H9 (cell line): Measurements from ENCODE around the gene ELP1. TPM values are rescaled to one million over a fixed set of nuclear protein-coding genes. Genes with fewer than 3 reads are reported as not detected.

Experiments
- DNase-seq: peaks from one replicate; pipeline ENCODE4 v3.0.0-alpha.2; 2017
- H2AFZ ChIP-seq: one replicate; pipeline ENCODE4 v1.6.1; 2013; ENCODE audit warnings: mild to moderate bottlenecking, low read length, control low read depth, moderate library complexity
- H2AK5ac ChIP-seq: 2 replicates; pipeline ENCODE4 v1.6.1; 2013; ENCODE audit warnings: low read length, control low read depth, mixed read lengths; ENCODE audit not compliant: insufficient read length
- H2BK120ac ChIP-seq: one replicate; pipeline ENCODE4 v1.6.1; 2013; ENCODE audit warnings: low read depth, mild to moderate bottlenecking, low read length, control low read depth, inconsistent platforms; ENCODE audit not compliant: poor library complexity, severe bottlenecking
- H2BK12ac ChIP-seq: 2 replicates; pipeline ENCODE4 v1.6.1; 2013; ENCODE audit warnings: low read length, control low read depth, mixed read lengths, low read depth; ENCODE audit not compliant: insufficient read length
- H2BK15ac ChIP-seq: 2 replicates; pipeline ENCODE4 v1.6.1; 2013; ENCODE audit warnings: low read depth, low read length, control low read depth
- H2BK20ac ChIP-seq: one replicate; pipeline ENCODE4 v1.6.1; 2013; ENCODE audit warnings: low read depth, mild to moderate bottlenecking, low read length, control low read depth, inconsistent platforms; ENCODE audit not compliant: poor library complexity, severe bottlenecking
- H2BK5ac ChIP-seq: 2 replicates; pipeline ENCODE4 v1.6.1; 2013; ENCODE audit warnings: low read length, control low read depth, mixed read lengths; ENCODE audit not compliant: insufficient read length
- H3K14ac ChIP-seq: 2 replicates; pipeline ENCODE4 v1.6.1; 2013; ENCODE audit warnings: low read length, control low read depth; ENCODE audit not compliant: insufficient read depth
- H3K18ac ChIP-seq: 2 replicates; pipeline ENCODE4 v1.6.1; 2013; ENCODE audit warnings: low read depth, mild to moderate bottlenecking, mixed read lengths, low read length, control low read depth; ENCODE audit not compliant: insufficient read length
- H3K23ac ChIP-seq: 2 replicates; pipeline ENCODE4 v1.6.1; 2013; ENCODE audit warnings: low read length, control low read depth, mixed read lengths, low read depth; ENCODE audit not compliant: insufficient read length
- H3K23me2 ChIP-seq: 2 replicates; pipeline ENCODE4 v1.6.1; 2013; ENCODE audit warnings: low read depth, mild to moderate bottlenecking, mixed read lengths, low read length, control low read depth; ENCODE audit not compliant: insufficient read length, poor library complexity, severe bottlenecking
- H3K27ac ChIP-seq: 2 replicates; pipeline ENCODE4 v1.5.1; 2013; ENCODE audit warnings: low read length, control low read depth, mixed read lengths, low read depth; ENCODE audit not compliant: insufficient read length
- H3K27me3 ChIP-seq: 2 replicates; pipeline ENCODE4 v1.6.1; 2013; ENCODE audit warnings: low read length, control low read depth, inconsistent platforms; ENCODE audit not compliant: insufficient read depth
- H3K4ac ChIP-seq: 2 replicates; pipeline ENCODE4 v1.6.1; 2013; ENCODE audit warnings: low read depth, mild to moderate bottlenecking, control low read depth, inconsistent platforms, low read length, moderate library complexity
- H3K4me1 ChIP-seq: 2 replicates; pipeline ENCODE4 v1.6.1; 2013; ENCODE audit warnings: low read length, control low read depth, inconsistent platforms; ENCODE audit not compliant: insufficient read depth
- H3K4me2 ChIP-seq: 2 replicates; pipeline ENCODE4 v1.6.1; 2013; ENCODE audit warnings: low read length, control low read depth, mixed read lengths; ENCODE audit not compliant: insufficient read length, insufficient read depth
- H3K56ac ChIP-seq: 2 replicates; pipeline ENCODE4 v1.6.1; 2013; ENCODE audit warnings: low read depth, mild to moderate bottlenecking, mixed read lengths, low read length, control low read depth; ENCODE audit not compliant: insufficient read length
- H3K79me1 ChIP-seq: 2 replicates; pipeline ENCODE4 v1.6.1; 2013; ENCODE audit warnings: low read depth, mild to moderate bottlenecking, moderate library complexity, low read length, control low read depth, inconsistent platforms; ENCODE audit not compliant: insufficient read depth, poor library complexity, severe bottlenecking
- H3K79me2 ChIP-seq: 2 replicates; pipeline ENCODE4 v1.6.1; 2013; ENCODE audit warnings: low read length, control low read depth, inconsistent platforms; ENCODE audit not compliant: insufficient read depth
- H3K9ac ChIP-seq: 2 replicates; pipeline ENCODE4 v1.6.1; 2013; ENCODE audit warnings: low read length, control low read depth, mixed read lengths; ENCODE audit not compliant: insufficient read length; ENCODE audit errors: extremely low read depth
- H3K9me3 ChIP-seq: one replicate; pipeline ENCODE4 v1.6.1; 2013; ENCODE audit warnings: low read depth, low read length, inconsistent platforms; ENCODE audit not compliant: control insufficient read depth
- H3T11ph ChIP-seq: one replicate; pipeline ENCODE4 v1.6.1; 2013; ENCODE audit warnings: mild to moderate bottlenecking, low read length, control low read depth, inconsistent platforms
- H4K20me1 ChIP-seq: one replicate; pipeline ENCODE4 v1.6.1; 2013; ENCODE audit not compliant: control insufficient read depth, insufficient read length, insufficient read depth
- H4K5ac ChIP-seq: 2 replicates; pipeline ENCODE4 v1.6.1; 2013; ENCODE audit warnings: low read depth, mild to moderate bottlenecking, mixed read lengths, low read length, control low read depth; ENCODE audit not compliant: insufficient read length
- H4K8ac ChIP-seq: replicated peaks from 2 replicates; pipeline ENCODE4 v1.6.1; 2013; ENCODE audit warnings: low read length, control low read depth, mixed read lengths, low read depth; ENCODE audit not compliant: insufficient read length
- H4K91ac ChIP-seq: 2 replicates; pipeline ENCODE4 v1.6.1; 2013; ENCODE audit warnings: low read depth, mild to moderate bottlenecking, moderate library complexity, mixed read lengths, low read length, control low read depth; ENCODE audit not compliant: insufficient read length
- H3K27ac Mint-ChIP-seq, 3 experiments: 2 replicates in 2 of 3; 3 replicates in 1 of 3; pipeline ENCODE4 v1.8.0; 2020 to 2021; ENCODE audit warnings: mixed read lengths in 3 of 3, mild to moderate bottlenecking in 1 of 3, moderate library complexity in 1 of 3
- H3K27me3 Mint-ChIP-seq: 2 replicates; pipeline ENCODE4 v1.8.0; 2021; ENCODE audit warnings: low read depth, mild to moderate bottlenecking, moderate library complexity, mixed read lengths
- H3K36me3 Mint-ChIP-seq, 3 experiments: 2 replicates in 2 of 3; 3 replicates in 1 of 3; pipeline ENCODE4 v1.8.0; 2020 to 2021; ENCODE audit warnings: low read depth in 3 of 3, mixed read lengths in 3 of 3; ENCODE audit not compliant: insufficient read depth in 1 of 3
- H3K4me1 Mint-ChIP-seq, 2 experiments: 2 replicates each; pipeline ENCODE4 v1.8.0; 2020; ENCODE audit warnings: mixed read lengths in 2 of 2
- H3K4me3 Mint-ChIP-seq, 2 experiments: 2 replicates in 1 of 2; 3 replicates in 1 of 2; pipeline ENCODE4 v1.8.0; 2020 to 2021; ENCODE audit warnings: mild to moderate bottlenecking in 2 of 2, mixed read lengths in 2 of 2, moderate library complexity in 1 of 2
- H3K9me3 Mint-ChIP-seq, 2 experiments: 2 replicates in 1 of 2; 3 replicates in 1 of 2; pipeline ENCODE4 v1.8.0; 2020; ENCODE audit warnings: mild to moderate bottlenecking in 2 of 2, mixed read lengths in 2 of 2, moderate library complexity in 1 of 2
- WGBS: extraction: QIAGEN DNeasy Blood & Tissue Kit; methylation state at CpG from one replicate; pipeline ENCODE4 v1.1.7; 2013; ENCODE audit warnings: missing lambda C conversion rate, low lambda C conversion rate, mixed read lengths; ENCODE audit not compliant: insufficient read length; ENCODE audit errors: extremely low coverage; 5-methylcytosine and 5-hydroxymethylcytosine counted together
- total RNA-seq: library from RNA; stranded (reverse); gene quantifications from 2 replicates; pipeline ENCODE4 v1.2.1, GENCODE V29; 2021
- TF ChIP-seq, protein P1 (sequence below): fragments of 200-600 bp; sonication (generic); conservative IDR thresholded peaks from 3 replicates; pipeline ENCODE4 v1.8.0; 2021; ENCODE audit warnings: antibody characterized with exemption, mild to moderate bottlenecking

ELP1 gene
- total RNA-seq, 1 experiment from 2014 or later, result 38.7 TPM

DNA sequence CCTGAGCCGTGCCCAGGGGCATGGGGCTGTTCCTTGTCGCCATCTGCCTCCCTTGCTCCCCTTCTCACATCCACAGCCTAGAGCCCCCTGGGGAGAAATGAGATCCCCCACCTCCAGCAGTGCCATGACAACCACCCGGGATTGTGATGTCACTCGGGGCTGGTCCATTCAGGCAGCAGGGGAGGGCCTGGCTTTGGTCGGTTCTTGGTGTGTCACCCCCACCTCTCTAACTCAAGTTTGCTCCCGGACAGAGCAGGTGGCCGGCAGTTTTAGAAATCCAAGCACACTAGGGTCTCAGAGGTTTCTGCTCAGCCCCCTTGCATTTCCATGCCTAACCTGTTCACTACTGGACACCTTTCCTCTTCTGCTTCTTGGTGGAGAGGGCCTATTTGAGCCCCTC is 78.0 kb downstream of the ELP1 start, which contains the start of gene ACTL7B:
Gene ACTL7B, minus strand, starts transcription at position 99 of the 400 bp plus-strand sequence. Its CDS starts 56 bp downstream, at position 43.
- Mint-ChIP-seq H3K36me3 (no peaks in the 10 kb centered on the region), H3K9me3 (no peaks in the 10 kb centered on the region), H3K27ac (no peak within 1 kb of the TSS), H3K4me3 (no peak within 1 kb of the TSS), H3K4me1 (no peaks in the 10 kb centered on the region), H3K27me3 (no peaks in the 10 kb centered on the region; the same call in 1 of the 2 replicates)
- TF ChIP-seq, protein P1, sequence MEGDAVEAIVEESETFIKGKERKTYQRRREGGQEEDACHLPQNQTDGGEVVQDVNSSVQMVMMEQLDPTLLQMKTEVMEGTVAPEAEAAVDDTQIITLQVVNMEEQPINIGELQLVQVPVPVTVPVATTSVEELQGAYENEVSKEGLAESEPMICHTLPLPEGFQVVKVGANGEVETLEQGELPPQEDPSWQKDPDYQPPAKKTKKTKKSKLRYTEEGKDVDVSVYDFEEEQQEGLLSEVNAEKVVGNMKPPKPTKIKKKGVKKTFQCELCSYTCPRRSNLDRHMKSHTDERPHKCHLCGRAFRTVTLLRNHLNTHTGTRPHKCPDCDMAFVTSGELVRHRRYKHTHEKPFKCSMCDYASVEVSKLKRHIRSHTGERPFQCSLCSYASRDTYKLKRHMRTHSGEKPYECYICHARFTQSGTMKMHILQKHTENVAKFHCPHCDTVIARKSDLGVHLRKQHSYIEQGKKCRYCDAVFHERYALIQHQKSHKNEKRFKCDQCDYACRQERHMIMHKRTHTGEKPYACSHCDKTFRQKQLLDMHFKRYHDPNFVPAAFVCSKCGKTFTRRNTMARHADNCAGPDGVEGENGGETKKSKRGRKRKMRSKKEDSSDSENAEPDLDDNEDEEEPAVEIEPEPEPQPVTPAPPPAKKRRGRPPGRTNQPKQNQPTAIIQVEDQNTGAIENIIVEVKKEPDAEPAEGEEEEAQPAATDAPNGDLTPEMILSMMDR, result no peak
- no peak within 1 kb of the TSS for H2BK12ac ChIP-seq
- no peak within 1 kb of the TSS for H2AFZ ChIP-seq
- H4K8ac ChIP-seq, result no peak within 1 kb of the TSS
- no peaks in the 10 kb centered on the region for H3K27me3 ChIP-seq
- H3K79me1 ChIP-seq, result no peaks in the 10 kb centered on the region
- no peak within 1 kb of the TSS for H4K5ac ChIP-seq
- H3K4me2 ChIP-seq, result no peak within 1 kb of the TSS
- H2BK15ac ChIP-seq, result no peak within 1 kb of the TSS
- no peaks in the 10 kb centered on the region for H3K23me2 ChIP-seq
- H3K14ac ChIP-seq, result no peak within 1 kb of the TSS; the same call in 1 of the 2 replicates
- no peak within 1 kb of the TSS for H3K18ac ChIP-seq
- H3K4me1 ChIP-seq, result no peaks in the 10 kb centered on the region
- no peak for DNase-seq
- WGBS, result no CpG with 5 or more reads among the region's 7 CpGs
- no peak within 1 kb of the TSS for H3T11ph ChIP-seq
- H3K4ac ChIP-seq, result no peak within 1 kb of the TSS
- no peak within 1 kb of the TSS for H4K91ac ChIP-seq
- no peak within 1 kb of the TSS for H2AK5ac ChIP-seq
- no peaks in the 10 kb centered on the region for H3K9me3 ChIP-seq
- H4K20me1 ChIP-seq, result no peaks in the 10 kb centered on the region
- no peak within 1 kb of the TSS for H3K9ac ChIP-seq
- no peak within 1 kb of the TSS for H3K56ac ChIP-seq
- H2BK20ac ChIP-seq, result no peak within 1 kb of the TSS
- no peaks in the 10 kb centered on the region for H3K79me2 ChIP-seq
- H2BK120ac ChIP-seq, result no peak within 1 kb of the TSS
- no peak within 1 kb of the TSS for H3K27ac ChIP-seq
- no peak within 1 kb of the TSS for H3K23ac ChIP-seq
- no peak within 1 kb of the TSS for H2BK5ac ChIP-seq
